GM10847 (cell line): Measurements from ENCODE around the gene PHLDB1.

ENCODE experiments used
- POLR2A ChIP-seq: IDR thresholded peaks from 2 replicates; pipeline ENCODE4 v1.6.1; 2011; ENCODE audit not compliant: insufficient read length; ENCODE audit errors: extremely low read depth

PHLDB1 gene

DNA sequence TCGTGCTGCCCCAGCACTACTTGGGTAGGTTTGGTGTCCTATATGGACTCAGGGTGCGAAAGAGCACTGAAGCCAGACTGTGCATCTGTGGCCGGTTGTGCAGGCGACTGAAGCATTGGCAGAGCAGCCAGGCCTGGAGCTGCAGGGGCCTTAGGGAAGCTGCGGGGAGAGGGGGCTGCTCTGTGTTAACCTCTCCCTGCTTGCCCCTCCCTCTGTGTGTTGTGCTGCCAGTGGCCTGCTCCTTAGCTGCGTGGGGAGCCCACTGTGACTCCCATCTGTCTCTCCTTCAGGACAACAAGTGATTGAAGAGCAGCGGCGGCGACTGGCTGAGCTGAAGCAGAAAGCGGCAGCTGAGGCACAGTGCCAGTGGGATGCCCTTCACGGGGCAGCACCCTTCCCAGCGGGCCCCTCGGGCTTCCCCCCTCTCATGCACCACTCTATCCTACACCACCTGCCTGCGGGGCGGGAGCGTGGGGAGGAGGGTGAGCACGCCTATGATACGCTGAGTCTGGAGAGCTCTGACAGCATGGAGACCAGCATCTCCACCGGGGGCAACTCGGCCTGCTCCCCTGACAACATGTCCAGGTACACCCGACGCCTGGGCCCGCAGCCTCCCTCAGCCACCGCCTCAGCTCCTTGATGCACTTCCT lies 37.8 kb downstream of the PHLDB1 start:
- TF ChIP-seq POLR2A: no peak

DNA sequence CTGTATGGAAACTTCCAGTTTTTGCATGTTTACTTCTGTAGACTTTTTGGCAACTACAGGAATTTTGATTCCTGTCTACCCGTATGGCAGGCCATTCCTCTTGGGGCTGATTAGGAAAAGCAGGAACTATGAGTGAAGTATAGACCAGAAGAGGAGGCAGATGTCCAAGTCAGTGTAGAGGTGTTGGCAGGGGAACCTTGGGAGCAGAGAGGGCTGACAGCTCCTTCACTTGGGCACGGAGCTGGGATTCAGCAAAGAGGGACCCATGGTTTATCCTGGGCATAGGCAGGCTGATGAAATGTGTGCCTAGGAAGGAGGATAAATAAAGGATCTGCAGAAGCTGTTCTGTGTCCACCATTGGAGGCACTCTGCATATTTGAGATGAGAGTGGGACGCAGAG lies 39.0 kb downstream of the PHLDB1 start:
- no peak for TF ChIP-seq POLR2A

GRCh38 chr11:118648291-118648690 lies 40.9 kb downstream of the PHLDB1 start:
- TF ChIP-seq POLR2A: no peak

- TF ChIP-seq POLR2A: no peak
These were observed 42.5 kb downstream of the PHLDB1 start for GRCh38 chr11:118649941-118650340.

GRCh38 chr11:118650366-118650765 lies 43.0 kb downstream of the PHLDB1 start:
- TF ChIP-seq POLR2A: no peak

- TF ChIP-seq POLR2A: no peak
These were observed 44.4 kb downstream of the PHLDB1 start for GRCh38 chr11:118651820-118652219.

DNA sequence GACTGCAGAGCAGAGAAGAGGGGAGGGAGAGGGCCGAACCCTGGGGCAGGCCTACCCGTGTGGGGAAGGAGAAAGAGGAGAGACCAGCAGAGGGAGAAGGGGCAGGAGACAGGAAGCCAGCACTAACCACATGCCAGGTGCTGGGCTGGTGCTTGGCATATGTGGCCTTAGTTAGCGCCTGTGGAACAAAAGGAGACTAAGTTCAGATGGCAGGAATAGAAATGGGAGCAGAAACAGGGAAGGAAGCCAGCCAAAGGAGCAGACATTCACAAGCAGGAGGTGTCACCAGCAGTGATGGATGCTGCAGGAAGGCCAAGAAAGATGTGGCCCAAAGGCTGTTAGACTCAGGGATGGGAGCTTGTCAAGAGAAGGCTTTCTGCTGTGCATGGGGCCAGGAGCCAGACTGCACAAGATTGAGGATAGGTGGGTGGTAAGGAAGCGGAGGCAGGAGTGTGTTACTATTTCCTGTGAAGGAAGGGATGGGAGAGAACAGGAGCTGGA lies 45.3 kb downstream of the PHLDB1 start:
- no peak for TF ChIP-seq POLR2A

- TF ChIP-seq POLR2A: no peak
These were observed 46.4 kb downstream of the PHLDB1 start for GRCh38 chr11:118653684-118654390.

DNA sequence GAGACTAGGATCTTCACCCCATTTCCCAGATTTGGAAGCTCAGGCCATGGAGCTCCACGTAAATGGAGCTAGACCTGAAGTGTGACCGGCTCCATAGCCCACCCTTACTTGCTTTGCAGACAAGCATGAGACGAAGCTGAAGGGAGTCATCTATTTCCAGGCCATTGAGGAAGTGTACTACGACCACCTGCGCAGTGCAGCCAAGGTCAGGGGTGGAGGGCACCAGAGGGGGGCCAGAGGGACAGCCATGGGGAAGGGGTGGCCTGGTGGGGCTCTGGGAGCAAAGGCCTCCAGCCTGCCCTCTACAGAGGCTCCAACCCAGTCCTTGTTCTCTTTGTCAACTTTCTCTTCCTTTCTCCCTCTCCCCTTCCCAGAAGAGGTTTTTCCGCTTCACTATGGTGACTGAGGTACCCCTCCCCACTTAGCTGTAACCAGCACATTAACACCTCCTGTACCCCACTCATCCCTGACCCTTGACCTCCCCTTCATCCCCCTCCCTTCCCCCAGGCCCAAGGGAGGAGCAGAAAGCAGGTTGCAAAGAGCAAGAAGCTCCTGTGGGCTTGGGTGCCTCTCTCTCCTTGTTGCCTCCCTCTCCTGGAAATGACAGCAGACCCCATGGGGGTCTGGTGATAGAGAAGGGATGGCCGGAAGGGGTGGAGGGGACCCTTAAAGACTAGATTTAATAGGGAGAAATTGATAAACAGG lies 48.2 kb downstream of the PHLDB1 start:
- TF ChIP-seq POLR2A: no peak

DNA sequence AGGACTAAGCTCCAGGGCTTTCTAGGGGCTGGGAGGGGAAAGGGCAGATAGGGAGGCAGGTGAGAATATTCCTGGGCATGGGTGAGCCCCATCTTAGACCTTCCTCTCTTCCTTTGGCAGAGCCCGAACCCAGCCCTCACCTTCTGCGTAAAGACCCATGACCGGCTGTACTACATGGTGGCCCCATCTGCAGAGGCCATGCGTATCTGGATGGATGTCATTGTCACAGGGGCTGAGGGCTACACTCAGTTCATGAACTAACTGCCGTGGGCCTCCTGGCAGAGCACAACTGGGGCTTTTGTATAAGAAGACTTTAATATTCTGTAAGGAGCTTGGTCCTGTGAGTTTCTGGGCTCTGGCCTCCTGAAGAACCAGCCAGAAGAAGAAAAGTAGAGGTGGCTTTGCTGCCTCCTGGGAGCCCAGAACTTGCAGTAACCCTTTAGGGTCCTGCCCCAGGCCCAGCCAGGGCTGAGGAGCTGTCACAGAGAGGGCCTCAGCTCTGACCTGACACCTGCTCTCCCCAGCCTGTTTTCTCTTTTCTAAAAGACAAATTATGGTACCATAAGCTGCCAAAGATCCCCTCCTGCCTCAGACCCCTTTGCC lies 49.2 kb downstream of the PHLDB1 start:
- TF ChIP-seq POLR2A: no peak

- no peak for TF ChIP-seq POLR2A
These were observed 49.8 kb downstream of the PHLDB1 start for GRCh38 chr11:118657238-118657637.

- TF ChIP-seq POLR2A: no peak
These were observed 50.5 kb downstream of the PHLDB1 start for GRCh38 chr11:118657709-118658428.

GRCh38 chr11:118658429-118659313 lies 51.3 kb downstream of the PHLDB1 start:
- TF ChIP-seq POLR2A: no peak
